ENCODE data around the gene IVD. TPM values are rescaled to one million over a fixed set of nuclear protein-coding genes. Genes with fewer than 3 reads are reported as not detected.

The IVD gene
- total and polyA plus RNA-seq, 10 donors, result 25.1 to 93.9 (median 59.6) TPM

GRCh38 chr15:40380636-40381035, 25.0 kb upstream of the IVD start:
- TF ChIP-seq POLR2A (IDR thresholded peaks at IDR 0.05) (no peak), CTCF (IDR thresholded peaks at IDR 0.05 in 8 of 11, conservative IDR thresholded peaks at IDR 0.05 in 3 of 11) (no peak), POLR2AphosphoS5 (IDR thresholded peaks at IDR 0.05) (no peak)
- peak overlapping the region in 2 of 8 donors; percentile 28 to 45 for H3K27ac ChIP-seq
- no peak for DNase-seq
- intact Hi-C loops (cut with DNase I; ENCODE audit: low total_unique reads), result no loop called here
- peaks cover 0 to 1% (median 0%) of the 10 kb centered on the region in 6 donors for H3K36me3 ChIP-seq
- H3K4me1 ChIP-seq, result peaks cover 0 to 38% (median 23%) of the 10 kb centered on the region in 6 donors
- 95 to 97% (median 95%) methylated on average over 10 of the region's 10 CpGs for WGBS, 5 donors
- H3K9me3 ChIP-seq, result no peaks in the 10 kb centered on the region
- H3K27me3 ChIP-seq (replicated peaks in 1 of 7), result no peaks in the 10 kb centered on the region
- H3K4me3 ChIP-seq, result no peak overlapping the region

- peak overlapping the region in 1 of 8 donors; percentile 81 for H3K27ac ChIP-seq
Observed at GRCh38 chr15:40381818-40382529, 23.6 kb upstream of the IVD start.

GRCh38 chr15:40382580-40383456, 22.8 kb upstream of the IVD start, which contains the start of gene KNSTRN:
KNSTRN (plus strand) TSS chr15:40382721; CDS start chr15:40382836, 115 bp downstream.
- Histone ChIP-seq H3K27me3 (replicated peaks in 1 of 7) (no peaks in the 10 kb centered on the region), H3K27ac (peak within 1 kb of the TSS in 6 of 8 donors; percentile 39 to 81 (median 66)), H3K9me3 (no peaks in the 10 kb centered on the region), H3K36me3 (peaks cover 3 to 23% (median 13%) of the 10 kb centered on the region in 6 donors), H3K4me1 (peaks cover 0 to 42% (median 23%) of the 10 kb centered on the region in 6 donors), H3K4me3 (peak within 1 kb of the TSS; percentile 64 to 98 (median 80))
- TF ChIP-seq POLR2A (IDR thresholded peaks at IDR 0.05) (peak in 1 of 3 donors; percentile 6), CTCF (IDR thresholded peaks at IDR 0.05 in 8 of 11, conservative IDR thresholded peaks at IDR 0.05 in 3 of 11) (peak in 1 of 11 experiments; percentile 28), POLR2AphosphoS5 (IDR thresholded peaks at IDR 0.05) (peak; percentile 71 to 81 (median 74))
- WGBS, 5 donors, result 6 to 10% (median 6%) methylated on average over 37 to 57 of the region's 57 CpGs
- intact Hi-C loops (cut with DNase I; ENCODE audit: low total_unique reads), result no loop called here
- DNase-seq, result peak; percentile 96

More at GRCh38 chr15:40381818-40382529, 23.6 kb upstream of the IVD start:
- intact Hi-C loops (cut with DNase I; ENCODE audit: low total_unique reads), result no loop called here
- peaks cover 0 to 38% (median 23%) of the 10 kb centered on the region in 6 donors for H3K4me1 ChIP-seq
- H3K4me3 ChIP-seq, result peak overlapping the region in 1 of 8 donors; percentile 95
- H3K36me3 ChIP-seq, result peaks cover 3 to 14% (median 8%) of the 10 kb centered on the region in 6 donors
- H3K9me3 ChIP-seq, result no peaks in the 10 kb centered on the region
- H3K27me3 ChIP-seq (replicated peaks in 1 of 7), result no peaks in the 10 kb centered on the region
- TF ChIP-seq CTCF (IDR thresholded peaks at IDR 0.05 in 8 of 11, conservative IDR thresholded peaks at IDR 0.05 in 3 of 11) (no peak), POLR2A (IDR thresholded peaks at IDR 0.05) (no peak), POLR2AphosphoS5 (IDR thresholded peaks at IDR 0.05) (no peak)
- DNase-seq, result peak; percentile 53
- 92 to 95% (median 92%) methylated on average over 11 of the region's 11 CpGs for WGBS, 5 donors

Measured in spleen (tissue), 11 donors.